Limb (tissue), 2 donors: Measurements from ENCODE around the gene HHATL.

Experiments used
- DNase-seq, 2 donors: peaks; one replicate each; pipeline ENCODE4 v3.0.0-alpha.2; 2016; ENCODE audit errors: extremely low spot score in 2 of 2

The HHATL gene

DNA sequence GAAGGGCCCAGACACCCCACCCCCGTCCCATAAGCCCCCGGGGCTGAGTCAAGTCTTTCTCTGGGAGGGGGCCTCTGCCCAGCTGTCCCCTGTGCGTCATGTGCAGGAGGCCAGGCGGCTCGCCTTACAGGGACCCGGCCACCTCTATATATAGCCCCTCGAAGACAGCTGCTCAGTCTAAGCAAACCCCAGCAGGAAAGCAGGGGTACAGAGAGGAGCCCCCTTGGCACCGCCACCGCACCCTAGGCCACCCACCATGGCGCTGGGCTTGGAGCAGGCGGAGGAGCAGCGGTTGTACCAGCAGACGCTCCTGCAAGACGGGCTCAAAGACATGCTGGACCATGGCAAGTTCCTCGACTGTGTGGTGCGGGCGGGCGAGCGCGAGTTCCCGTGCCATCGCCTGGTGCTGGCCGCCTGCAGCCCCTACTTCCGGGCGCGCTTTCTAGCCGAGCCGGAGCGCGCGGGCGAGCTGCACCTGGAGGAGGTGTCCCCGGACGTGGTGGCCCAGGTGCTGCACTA, 17.2 kb downstream of the HHATL start, which contains the start of gene KLHL40:
Gene KLHL40 (plus strand): TSS at position 175 of the 519 bp plus-strand sequence. CDS start 82 bp downstream, at position 257.
- no peak for DNase-seq

DNA sequence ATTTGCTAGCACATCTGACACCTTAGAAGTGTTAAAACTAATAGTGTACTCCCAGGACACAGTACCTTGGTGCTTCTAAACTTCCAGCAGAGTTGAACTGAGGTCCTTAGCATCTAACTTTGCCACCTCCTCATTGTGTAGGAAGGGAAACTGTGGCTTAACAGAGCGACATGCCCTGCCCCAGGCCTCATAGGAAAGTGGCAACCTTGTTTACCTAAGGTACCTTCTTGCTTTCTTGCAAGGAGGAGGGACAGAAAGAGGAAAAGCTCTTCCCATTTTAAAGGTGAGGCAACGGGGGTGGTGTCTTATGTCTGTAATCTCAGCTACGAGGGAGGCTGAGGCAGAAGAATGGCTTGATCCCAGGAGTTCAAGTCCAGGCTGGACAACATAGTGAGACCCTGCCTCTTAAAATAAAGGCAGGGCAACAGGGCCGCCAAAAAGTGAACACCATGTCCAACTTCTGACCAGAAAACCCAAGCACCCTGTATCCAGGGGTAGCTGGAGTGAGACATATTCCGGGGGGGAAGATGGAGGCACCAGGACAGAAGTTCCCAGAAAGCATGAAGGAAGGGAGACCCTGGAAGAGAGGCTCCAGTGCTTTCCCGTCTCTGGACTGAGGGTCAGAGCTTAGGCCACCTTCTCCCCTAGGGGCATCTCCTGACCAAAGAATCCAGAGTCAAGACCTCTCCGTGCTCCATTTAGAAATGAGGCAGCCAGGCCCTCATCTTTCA, 17.8 kb downstream of the HHATL start:
- no peak for DNase-seq

DNA sequence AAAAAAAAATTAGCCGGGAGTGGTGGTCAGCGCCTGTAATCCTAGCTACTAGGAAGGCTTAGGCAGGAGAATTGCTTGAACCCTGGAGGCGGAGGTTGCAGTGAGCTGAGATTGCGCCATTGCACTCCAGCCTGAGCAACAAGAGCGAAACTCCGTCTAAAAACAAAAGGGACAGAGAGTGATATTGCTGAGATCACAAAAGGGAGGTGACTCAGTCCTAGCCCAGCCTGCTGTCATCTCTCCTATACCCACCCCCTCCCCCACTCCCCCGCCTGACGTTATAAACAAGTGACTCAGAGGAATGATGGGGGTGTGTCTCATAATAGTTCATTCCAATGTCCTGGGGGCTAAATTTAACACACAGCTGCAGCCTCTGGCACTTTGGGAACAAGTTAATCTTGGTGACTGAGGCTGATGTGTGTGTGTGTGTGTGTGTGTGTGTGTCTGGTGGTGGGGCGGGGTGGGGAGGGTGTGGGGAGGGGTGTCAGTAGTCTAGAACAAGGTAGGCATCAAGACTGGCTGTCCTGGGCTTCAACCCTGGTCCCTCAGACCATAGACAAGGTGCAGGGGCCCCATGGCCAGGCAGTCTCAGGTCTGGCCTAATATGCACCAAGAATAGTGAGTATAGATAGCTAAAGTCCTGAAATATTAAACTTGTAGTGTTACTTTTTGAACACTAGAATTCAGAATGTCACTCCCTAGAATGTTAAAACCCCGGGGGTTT, 18.6 kb downstream of the HHATL start:
- peak in 1 of 2 donors; percentile 51 for DNase-seq

DNA sequence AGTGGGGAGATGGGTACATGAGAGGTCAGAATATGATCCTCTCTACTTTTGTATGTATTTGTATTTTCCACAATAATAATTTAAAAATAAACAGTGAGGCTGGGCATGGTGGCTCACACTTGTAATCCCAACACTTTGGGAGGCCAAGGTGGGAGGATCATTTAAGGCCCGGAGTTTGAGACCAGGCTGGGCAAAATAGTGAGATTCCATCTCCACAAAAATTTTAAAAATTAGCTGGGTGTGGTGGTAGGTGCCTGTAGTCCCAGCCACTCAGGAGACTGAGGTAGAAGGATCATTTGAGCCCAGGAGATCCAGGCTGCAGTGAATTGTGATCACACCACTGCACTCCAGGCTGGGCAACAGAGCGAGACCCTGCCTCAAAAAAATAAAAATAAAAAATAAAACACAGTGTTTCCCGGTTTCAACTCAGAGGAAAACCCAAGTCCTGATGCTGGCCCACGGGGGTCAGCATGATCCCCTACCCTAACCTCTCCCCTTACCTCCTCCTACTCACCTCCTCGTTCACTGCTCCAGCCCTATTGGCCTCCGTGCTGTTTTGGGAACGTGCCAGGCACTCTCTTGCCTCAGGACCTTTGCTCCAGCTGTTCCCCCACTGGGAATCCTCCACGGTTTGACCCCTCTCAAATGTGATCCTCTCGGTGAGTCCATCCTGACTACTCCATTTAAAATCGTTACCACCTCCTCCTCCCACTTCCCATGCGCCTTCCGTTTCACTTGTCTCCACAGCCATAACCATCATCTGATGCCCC, 20.1 kb downstream of the HHATL start:
- peak in 1 of 2 donors; percentile 9 for DNase-seq

DNA sequence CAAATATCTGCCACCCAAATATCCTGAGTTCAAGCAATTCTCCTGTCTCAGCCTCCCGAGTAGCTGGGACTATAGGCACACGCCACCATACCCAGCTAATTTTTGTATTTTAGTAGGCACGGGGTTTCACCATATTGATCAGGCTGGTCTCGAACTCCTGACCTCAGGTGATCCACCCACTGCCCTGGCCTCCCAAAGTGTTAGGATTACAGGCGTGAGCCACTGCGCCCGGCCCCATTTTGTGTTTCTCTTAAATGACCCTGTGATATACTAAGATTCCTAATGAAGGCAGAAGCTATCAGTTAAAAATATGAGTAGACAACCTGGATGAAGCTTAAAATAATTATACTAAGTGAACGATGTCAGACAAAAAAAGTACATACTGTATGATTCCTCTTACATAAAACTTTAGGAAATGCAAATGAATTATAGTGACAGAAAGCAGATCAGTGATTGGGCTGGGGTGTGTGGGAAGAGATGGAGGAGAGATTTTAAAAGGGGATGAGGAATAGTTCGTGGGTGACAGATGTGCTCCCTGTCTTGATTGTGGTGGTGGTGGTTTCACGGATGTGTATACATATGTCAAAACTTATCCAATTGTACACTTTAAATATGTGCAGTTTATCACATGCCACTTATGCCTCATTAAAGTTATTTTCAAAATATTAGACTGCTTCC, 21.1 kb downstream of the HHATL start:
- no peak for DNase-seq

DNA sequence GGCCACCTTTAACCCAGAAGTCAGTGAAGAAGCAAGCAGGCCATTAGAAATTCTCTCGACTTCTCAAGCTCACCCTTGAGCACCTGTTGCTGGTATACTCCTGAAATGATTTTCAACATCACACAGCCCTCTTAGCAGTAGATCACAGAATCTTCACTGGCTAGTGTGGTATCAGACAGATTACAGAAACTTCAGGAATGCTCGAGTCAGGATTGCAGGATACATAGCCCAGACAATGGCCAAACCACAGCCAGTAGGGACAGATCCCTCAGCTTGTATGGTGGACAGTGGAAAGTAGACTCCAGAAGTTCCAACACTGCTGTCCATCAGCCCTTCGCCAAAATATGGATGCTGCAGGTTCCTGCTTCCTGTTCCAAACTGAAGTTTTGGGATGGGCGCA, 21.8 kb downstream of the HHATL start:
- DNase-seq, result peak in 1 of 2 donors; percentile 6

DNA sequence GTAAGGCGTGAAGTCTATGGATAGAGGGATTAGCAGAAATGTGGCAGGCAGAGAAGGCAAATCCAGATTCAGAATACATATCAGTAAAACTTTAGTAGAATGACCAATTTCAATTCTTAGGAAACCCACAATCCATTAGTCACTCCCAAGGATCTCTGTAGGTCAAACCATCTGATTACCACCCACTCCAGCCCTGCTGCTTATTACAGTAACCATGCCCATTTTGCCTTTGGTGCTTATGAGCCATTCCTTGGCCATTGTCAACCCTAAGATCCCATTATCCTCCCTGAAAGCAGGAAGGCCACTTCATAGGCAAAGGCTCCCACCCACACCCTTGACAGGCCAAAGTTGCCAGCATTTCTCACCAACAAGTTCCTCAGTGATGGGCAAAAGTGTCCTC, 22.3 kb downstream of the HHATL start:
- DNase-seq, result no peak

DNA sequence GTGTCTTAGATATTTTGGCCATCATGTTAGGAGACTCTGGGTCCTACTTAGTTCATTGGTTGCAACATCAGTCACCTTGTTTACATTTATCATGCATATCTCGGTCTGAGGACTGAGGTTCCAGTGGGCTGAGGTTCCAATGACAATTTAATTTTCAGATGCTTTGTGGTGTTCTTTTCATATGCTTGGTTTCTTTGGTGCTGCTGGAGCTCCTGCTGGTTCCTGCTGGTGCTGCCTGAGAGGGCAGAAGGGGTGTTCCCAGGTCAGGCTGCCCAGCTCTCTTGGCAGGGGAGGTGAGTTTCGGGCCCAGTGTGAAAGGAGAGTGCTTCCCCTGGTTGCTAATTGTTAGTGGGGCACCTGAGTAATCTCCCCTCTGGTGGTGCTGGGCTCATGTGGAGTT, 24.2 kb downstream of the HHATL start:
- DNase-seq, result peak in 1 of 2 donors; percentile 7

DNA sequence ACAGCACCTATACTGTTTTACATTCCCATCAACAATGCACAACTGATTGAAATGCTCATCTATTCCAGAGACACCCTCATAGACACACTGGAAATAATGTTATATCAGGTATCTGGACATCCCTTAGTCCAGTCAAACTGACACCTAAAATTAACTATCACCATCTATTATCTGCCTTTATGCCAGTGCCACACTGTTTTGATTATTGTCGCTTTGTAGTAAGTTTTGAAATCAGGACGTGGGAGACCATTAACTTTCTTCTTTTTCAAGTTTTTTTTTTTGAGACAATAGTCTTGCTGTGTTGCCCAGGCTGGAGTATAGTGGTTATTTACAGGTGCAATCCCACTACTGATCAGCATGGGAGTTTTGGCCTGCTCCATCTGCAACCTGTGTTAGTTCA, 26.7 kb downstream of the HHATL start:
- DNase-seq, result no peak

DNA sequence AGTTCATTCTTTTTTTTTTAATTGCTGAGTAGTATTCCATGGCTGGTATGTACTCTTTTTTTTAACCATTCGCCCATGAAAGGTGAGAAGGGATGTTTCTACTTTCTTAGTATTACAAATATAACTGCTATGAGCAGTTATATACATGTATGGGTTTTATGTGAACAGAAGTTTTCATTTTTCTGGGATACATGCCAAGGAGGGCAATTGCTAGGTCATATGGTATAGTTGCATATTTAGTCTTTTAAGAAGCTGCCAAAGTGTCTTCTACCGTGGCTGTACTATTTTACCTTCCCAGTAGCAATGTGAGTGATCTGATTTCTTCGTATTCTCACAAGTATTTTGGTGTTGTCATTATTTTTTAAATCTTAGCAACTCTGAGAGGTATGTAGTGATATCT, 28.5 kb downstream of the HHATL start:
- DNase-seq, result no peak

DNA sequence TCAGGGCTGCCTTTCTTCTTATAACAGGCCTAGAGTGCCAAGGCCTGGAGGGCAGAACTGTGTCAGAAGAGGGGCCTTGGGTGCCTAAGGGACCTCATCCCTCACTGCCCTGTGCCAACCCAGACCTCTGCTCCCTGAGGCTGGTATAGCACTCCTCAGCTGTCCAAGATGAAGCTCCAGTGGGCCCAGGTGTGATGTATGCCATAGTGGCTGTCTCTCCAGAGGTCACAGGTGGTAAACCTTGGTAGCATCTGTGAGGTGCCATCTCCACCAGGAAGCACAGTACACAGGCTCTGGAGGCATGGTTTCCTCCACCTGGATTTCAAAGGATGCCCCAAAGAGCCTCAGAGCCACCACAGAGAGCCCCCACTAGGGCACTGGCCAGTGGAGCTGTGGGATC, 29.5 kb downstream of the HHATL start:
- peak in 1 of 2 donors; percentile 9 for DNase-seq

DNA sequence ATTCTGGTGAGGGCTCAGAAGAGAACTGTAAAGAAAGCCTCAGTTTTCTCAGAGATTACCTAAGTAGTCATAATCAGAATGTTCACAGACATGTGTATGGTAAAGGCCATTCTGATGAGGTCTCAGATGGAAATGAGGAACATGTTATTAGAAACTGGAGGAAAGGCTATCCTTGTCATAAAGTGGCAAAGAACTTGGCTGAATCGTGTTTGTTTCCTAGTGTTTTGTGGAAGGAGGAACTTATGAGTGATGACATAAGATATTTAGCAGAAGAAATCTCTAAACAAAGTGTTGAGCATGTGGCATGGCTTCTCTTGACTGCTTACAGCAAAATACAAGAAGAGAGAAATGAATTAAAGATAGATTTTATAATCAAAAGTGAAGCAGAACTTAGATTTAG, 30.1 kb downstream of the HHATL start:
- no peak for DNase-seq

DNA sequence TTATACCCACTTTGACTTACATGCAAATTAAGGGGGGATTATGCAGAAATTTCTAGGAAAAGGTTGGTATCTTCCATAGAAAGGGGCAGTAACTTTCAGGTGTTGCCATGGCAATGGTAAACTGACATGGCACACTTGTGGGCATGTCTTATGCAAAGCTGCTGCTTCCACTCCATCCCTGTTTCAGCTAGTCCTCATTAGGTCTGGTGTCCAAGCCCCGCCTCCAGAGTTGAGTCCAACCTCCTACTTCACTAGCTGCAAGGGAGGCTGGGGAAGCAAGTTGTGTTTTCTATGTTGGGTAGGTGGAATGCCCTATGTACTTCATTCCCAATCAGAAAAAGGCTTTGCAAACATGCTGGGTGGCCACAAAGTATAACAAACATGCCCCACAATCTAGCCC, 31.9 kb downstream of the HHATL start:
- DNase-seq, result peak in 1 of 2 donors; percentile 6

DNA sequence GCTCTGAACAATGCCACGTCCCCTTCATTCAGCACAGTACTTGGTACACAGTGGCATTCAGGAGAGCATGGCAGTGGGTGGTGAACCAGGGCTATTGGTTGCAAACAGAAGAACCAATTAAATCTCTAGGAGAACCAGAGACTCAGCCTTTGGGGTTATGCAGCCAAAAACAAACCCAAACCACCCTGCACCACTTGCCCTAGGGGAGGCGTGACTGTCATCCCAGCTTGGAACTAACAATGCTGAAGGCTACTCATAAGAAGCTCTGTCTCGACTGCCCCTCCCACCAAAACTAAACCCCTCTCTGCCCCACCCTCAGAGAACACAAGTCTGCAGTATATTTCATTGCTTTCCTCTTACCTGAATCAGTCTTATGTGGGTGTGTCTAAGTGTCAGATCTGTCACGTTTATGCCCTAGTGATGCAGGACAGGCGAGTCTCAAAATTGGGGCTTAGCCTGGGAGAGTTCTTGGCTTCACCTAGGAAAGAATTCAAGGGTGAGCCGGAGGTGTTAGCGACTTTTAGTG, 32.5 kb downstream of the HHATL start:
- DNase-seq, result no peak

DNA sequence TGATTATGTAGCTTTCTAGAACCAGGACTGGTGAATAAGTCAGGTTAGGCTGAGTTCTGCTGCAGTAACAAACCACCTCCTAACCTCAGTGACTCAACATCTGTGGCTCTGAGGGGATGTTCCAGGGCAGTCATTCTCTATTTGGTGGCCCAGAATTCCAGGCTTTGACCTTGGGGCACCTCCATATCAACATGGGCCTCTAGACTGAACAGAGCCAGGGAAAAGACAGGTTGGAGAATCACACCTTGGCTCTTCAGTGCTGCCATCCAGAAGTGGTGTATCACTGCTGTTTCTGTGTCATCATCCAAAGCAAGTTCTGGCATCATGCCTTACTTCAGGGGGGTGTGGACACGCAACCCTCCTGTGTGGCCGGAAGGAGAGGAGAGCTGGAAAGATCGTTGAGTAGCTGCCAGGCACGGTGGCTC, 33.8 kb downstream of the HHATL start:
- DNase-seq, result no peak

DNA sequence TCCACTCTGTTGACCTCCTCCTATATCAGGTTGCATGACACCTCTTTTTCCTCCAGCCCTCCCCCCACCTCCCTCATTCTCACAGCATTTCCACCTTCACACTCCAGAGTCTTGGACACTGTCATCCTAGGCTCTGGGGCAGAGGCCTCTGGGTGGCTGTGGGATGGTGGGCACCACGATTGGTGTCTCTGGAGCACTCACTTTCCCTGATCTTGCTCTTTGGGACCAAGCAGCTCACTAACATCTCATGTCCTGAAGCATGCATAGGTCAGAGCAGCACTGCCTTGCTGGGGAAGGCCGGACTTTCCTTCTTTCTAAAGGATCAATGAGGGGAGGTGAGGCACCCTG, 34.2 kb downstream of the HHATL start:
- DNase-seq, result no peak

DNA sequence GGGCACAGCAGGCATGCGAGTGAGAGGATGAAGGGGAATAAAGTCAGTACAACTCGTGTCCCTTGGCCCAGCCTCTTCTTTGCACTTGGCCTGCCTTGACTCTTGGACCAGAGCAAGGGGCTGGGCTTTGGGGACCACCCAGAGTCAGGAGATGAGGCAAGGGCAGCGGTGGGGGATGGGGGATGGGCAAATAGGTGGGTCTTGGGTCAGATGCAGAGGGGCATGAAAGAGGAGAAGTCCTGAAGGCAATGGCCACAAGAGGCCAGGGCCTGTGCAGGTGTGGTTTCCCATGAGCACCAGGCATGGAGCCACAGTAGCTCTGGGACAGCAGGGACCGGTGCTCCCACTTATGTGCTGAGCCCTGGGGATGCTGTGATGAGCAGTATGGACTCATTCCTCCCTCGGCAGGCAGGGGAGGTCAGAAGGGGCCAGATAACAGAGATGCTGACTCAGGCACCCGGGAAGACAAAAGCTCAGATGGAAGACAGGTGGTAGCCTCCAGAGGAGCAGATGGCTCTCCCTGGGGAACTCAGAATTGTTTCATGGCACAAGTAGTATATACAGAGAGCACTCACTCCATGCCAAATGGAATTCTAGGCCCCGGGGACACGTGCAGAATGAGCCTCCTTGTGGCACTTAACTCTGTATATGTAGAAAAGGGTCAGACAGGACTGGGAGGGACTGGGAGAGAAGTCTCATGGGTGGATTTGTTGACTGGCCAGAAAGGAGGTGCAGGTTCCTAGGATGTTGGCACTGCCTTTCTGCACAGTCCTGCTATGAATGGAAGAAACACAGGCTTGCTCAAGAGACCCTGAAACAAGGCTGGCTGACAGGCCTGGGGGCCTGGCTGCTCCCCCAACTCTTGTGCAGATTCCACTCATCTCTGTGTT, 34.8 kb downstream of the HHATL start:
- no peak for DNase-seq

DNA sequence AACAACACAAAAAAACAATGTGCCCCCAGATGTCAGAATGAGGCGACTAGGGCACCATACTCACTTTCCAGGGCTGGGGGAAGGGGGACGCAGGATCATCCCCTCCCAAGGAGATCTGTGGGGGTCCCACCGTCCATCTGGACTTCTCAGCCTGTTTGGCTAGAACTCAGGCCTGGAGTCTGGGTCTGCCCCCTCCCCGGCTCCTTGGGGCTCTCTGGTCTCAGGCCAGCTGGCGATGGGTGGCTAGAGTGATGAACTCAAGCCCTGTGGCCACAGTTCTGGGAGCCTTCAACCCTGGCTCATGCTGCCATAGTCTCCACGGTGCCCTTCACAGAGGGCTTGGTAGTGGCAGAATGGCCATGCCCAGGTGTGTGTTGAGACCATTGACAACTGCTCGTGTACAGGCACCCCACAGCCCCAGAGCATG, 35.5 kb downstream of the HHATL start:
- DNase-seq, result no peak

DNA sequence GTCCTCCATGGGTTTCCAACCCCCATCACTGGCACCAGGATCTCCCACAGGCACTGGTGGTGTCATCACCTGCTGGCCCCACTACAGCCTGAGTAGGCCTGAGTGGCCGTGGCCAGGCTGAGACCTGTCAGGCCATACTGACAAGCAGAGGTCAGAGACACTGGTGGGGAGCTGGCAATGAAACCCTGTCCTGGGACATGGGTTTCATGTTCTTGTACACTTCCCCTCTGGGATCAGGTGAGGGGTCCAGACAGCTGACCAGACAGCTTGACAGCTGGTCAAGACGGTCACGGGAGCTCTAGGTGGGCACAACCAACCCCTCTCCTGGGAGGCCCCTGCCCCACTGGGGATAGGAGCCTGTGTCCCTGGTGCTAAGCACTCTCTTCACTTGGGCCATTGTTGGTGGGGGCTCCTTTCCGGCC, 36.0 kb downstream of the HHATL start:
- no peak for DNase-seq

DNA sequence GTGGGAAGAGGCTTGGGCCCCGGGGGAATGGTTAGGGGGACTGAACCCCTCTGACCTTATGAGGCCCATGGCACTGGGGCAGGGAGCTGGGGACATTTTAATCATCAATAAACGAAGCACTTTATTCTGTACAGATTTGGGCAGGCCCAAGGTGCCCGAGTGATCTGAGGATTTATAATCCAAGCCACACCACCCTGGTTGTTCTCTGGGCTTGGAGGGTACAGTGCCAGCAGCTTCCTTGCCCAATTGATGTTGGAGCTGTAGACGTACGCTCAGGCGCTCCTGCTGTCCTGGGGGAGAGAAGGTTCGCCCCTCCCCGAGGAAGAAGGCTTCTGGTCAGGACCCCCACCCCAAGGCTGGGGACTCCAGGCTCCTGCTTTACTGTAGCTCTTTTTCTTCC, 36.6 kb downstream of the HHATL start:
- DNase-seq, result no peak
